GM19397 (cell line): ENCODE data around the gene MOV10.

Experiments
- ATAC-seq: cut with Tn5 transposase; IDR thresholded peaks from one replicate; pipeline ENCODE4 v1.9.1; 2021; ENCODE audit warnings: mild to moderate bottlenecking, moderate library complexity; ENCODE audit not compliant: unreplicated experiment

The MOV10 gene

GRCh38 chr1:112673592-112674439, 643 bp upstream of the MOV10 start:
- ATAC-seq = no peak

GRCh38 chr1:112674986-112675727, 698 bp downstream of the MOV10 start:
- ATAC-seq = peak; percentile 41

- ATAC-seq = no peak
Measured at GRCh38 chr1:112675728-112676381, 1.4 kb downstream of the MOV10 start.

- ATAC-seq = no peak
Measured at GRCh38 chr1:112676543-112676942, 2.1 kb downstream of the MOV10 start.

- ATAC-seq = no peak
Measured at GRCh38 chr1:112677501-112677900, 3.0 kb downstream of the MOV10 start.

- ATAC-seq = no peak
Measured at GRCh38 chr1:112678605-112679004, 4.1 kb downstream of the MOV10 start.

GRCh38 chr1:112685913-112686312, 11.5 kb downstream of the MOV10 start:
- ATAC-seq = no peak

- no peak for ATAC-seq
Measured at GRCh38 chr1:112686417-112686816, 12.0 kb downstream of the MOV10 start.

GRCh38 chr1:112686835-112687234, 12.4 kb downstream of the MOV10 start:
- ATAC-seq = no peak

GRCh38 chr1:112687361-112687760, 12.9 kb downstream of the MOV10 start:
- ATAC-seq = no peak

GRCh38 chr1:112687785-112688496, 13.5 kb downstream of the MOV10 start:
- ATAC-seq = no peak

GRCh38 chr1:112688781-112689193, 14.3 kb downstream of the MOV10 start:
- ATAC-seq = no peak

GRCh38 chr1:112689196-112689841, 14.9 kb downstream of the MOV10 start:
- no peak for ATAC-seq

GRCh38 chr1:112689842-112690237, 15.4 kb downstream of the MOV10 start:
- ATAC-seq = no peak

GRCh38 chr1:112692681-112693080, 18.2 kb downstream of the MOV10 start:
- ATAC-seq = no peak

GRCh38 chr1:112693821-112694220, 19.4 kb downstream of the MOV10 start:
- ATAC-seq = no peak

- no peak for ATAC-seq
Measured at GRCh38 chr1:112694363-112694929, 20.0 kb downstream of the MOV10 start.

GRCh38 chr1:112695276-112695675, 20.8 kb downstream of the MOV10 start:
- ATAC-seq = no peak

GRCh38 chr1:112696578-112697314, 22.3 kb downstream of the MOV10 start:
- no peak for ATAC-seq
